Spleen (tissue), 11 donors: ENCODE measurements around the gene MGRN1. TPM values are rescaled to one million over a fixed set of nuclear protein-coding genes. Genes with fewer than 3 reads are reported as not detected.

Experiments
- DNase-seq: peaks from one replicate; pipeline ENCODE4 v3.0.0-alpha.2; 2020
- H3K27ac ChIP-seq, 8 donors: fragments of 200-600 bp; sonication (generic) in 7 of 8; 1 replicate in 4 of 8; 2 replicates in 4 of 8; pipeline versions ENCODE4 v1.5.0 to v1.8.0; 2016 to 2021; ENCODE audit warnings: inconsistent platforms in 4 of 8, mild to moderate bottlenecking in 4 of 8, moderate library complexity in 1 of 8
- H3K27me3 ChIP-seq, 7 donors: fragments of 200-600 bp; sonication (generic) in 6 of 7; replicated peaks in 1 of 7; 1 replicate in 4 of 7; 2 replicates in 3 of 7; pipeline versions ENCODE4 v1.5.0 to v1.8.0; 2016 to 2021; ENCODE audit warnings: inconsistent platforms in 3 of 7, mild to moderate bottlenecking in 1 of 7
- H3K36me3 ChIP-seq, 6 donors: fragments of 200-600 bp; sonication (generic) in 5 of 6; 1 replicate in 4 of 6; 2 replicates in 2 of 6; pipeline versions ENCODE4 v1.5.0 to v1.8.0; 2016 to 2021; ENCODE audit warnings: inconsistent platforms in 2 of 6
- H3K4me1 ChIP-seq, 6 donors: fragments of 200-600 bp; sonication (generic) in 5 of 6; 1 replicate in 3 of 6; 2 replicates in 3 of 6; pipeline versions ENCODE4 v1.5.0 to v1.8.0; 2016 to 2021; ENCODE audit warnings: inconsistent platforms in 3 of 6
- H3K4me3 ChIP-seq, 8 donors: fragments of 200-600 bp; sonication (generic) in 7 of 8; 1 replicate in 4 of 8; 2 replicates in 4 of 8; pipeline versions ENCODE4 v1.5.0 to v1.8.0; 2016 to 2021; ENCODE audit warnings: inconsistent platforms in 4 of 8, mild to moderate bottlenecking in 4 of 8, moderate library complexity in 2 of 8
- H3K9me3 ChIP-seq, 8 donors: fragments of 200-600 bp; sonication (generic) in 7 of 8; 1 replicate in 4 of 8; 2 replicates in 4 of 8; pipeline versions ENCODE4 v1.5.0 to v1.8.0; 2016 to 2021; ENCODE audit warnings: inconsistent platforms in 4 of 8
- CTCF ChIP-seq, 11 experiments: fragments of 200-600 bp in 7 of 11; fragments of 450-650 bp in 4 of 11; sonication (generic) in 4 of 11; IDR thresholded peaks in 8 of 11; conservative IDR thresholded peaks in 3 of 11; 1 replicate in 7 of 11; 2 replicates in 4 of 11; pipeline versions ENCODE4 v1.4.0 to v1.8.0; 2016 to 2021; ENCODE audit warnings: antibody characterized with exemption in 11 of 11, inconsistent platforms in 4 of 11, mild to moderate bottlenecking in 1 of 11
- POLR2A ChIP-seq, 3 donors: fragments of 450-650 bp; IDR thresholded peaks; one replicate each; pipeline ENCODE4 v1.5.1; 2017; ENCODE audit warnings: antibody characterized with exemption in 3 of 3, mild to moderate bottlenecking in 1 of 3
- POLR2AphosphoS5 ChIP-seq, 3 donors: sonication (generic); formaldehyde crosslinking; IDR thresholded peaks; one replicate each; pipeline ENCODE4 v1.5.1; 2017; ENCODE audit warnings: antibody characterized with exemption in 3 of 3
- WGBS, 5 donors: extraction: QIAGEN DNeasy Blood & Tissue Kit in 3 of 5; methylation state at CpG; one replicate each; pipeline versions ENCODE4 v1.1.5 to v1.1.7; 2013 to 2018; 5-methylcytosine and 5-hydroxymethylcytosine counted together
- intact Hi-C: fragments of 100-400 bp; cut with DNase I; formaldehyde crosslinking; loops from one replicate; pipeline ENCODE4 v1.15.0; 2023; ENCODE audit warnings: low total_unique reads
- polyA plus RNA-seq, 3 donors: library from polyadenylated mRNA; stranded (reverse); fragments of 200-250 nt; gene quantifications; one replicate each; pipeline ENCODE4 v1.2.1, GENCODE V29; 2013
- total RNA-seq, 7 donors: library from RNA; depleted of rRNA in 3 of 7; stranded (reverse); fragments of >200 nt in 3 of 7; fragmentation: NEBNext Ultra II Directional in 4 of 7; extraction: Animal tissue kit (Norgen Biotek cat#: 25700) in 4 of 7; gene quantifications; one replicate each; pipeline versions ENCODE4 v1.1.0 to v1.2.1, GENCODE V29; 2016 to 2021
- donor health status: healthy with polysubstance abuse.
- donor health status: DM: no; HTN: no; CAD: no; lungs with moderate emphysema.
- donor health status: DM: no; HTN: no; CAD: no.
- donor health status: Bipolar disorder and iron deficiency.
- donor health status: healthy.
- donor health status: DM: no; HTN: no; CAD: no.
- donor health status: DM: yes; HTN: yes; CAD: no.

The MGRN1 gene
- total and polyA plus RNA-seq, 10 donors = 7.6 to 132 (median 75.1) TPM

GRCh38 chr16:4713663-4714501 is 89.3 kb downstream of the MGRN1 start:
- H3K4me1 ChIP-seq = peaks cover 0 to 7% (median 0%) of the 10 kb centered on the region in 6 donors
- H3K4me3 ChIP-seq = no peak overlapping the region
- no peak for DNase-seq
- no peaks in the 10 kb centered on the region for H3K27me3 ChIP-seq
- intact Hi-C loops = no loop called here
- peaks cover 0 to 82% (median 21%) of the 10 kb centered on the region in 6 donors for H3K36me3 ChIP-seq
- TF ChIP-seq POLR2A (IDR thresholded peaks at IDR 0.05) (no peak), CTCF (IDR thresholded peaks at IDR 0.05 in 8 of 11, conservative IDR thresholded peaks at IDR 0.05 in 3 of 11) (no peak), POLR2AphosphoS5 (IDR thresholded peaks at IDR 0.05) (no peak)
- WGBS, 5 donors = 87 to 94% (median 90%) methylated on average over 18 of the region's 18 CpGs
- H3K27ac ChIP-seq = no peak overlapping the region
- no peaks in the 10 kb centered on the region for H3K9me3 ChIP-seq

DNA sequence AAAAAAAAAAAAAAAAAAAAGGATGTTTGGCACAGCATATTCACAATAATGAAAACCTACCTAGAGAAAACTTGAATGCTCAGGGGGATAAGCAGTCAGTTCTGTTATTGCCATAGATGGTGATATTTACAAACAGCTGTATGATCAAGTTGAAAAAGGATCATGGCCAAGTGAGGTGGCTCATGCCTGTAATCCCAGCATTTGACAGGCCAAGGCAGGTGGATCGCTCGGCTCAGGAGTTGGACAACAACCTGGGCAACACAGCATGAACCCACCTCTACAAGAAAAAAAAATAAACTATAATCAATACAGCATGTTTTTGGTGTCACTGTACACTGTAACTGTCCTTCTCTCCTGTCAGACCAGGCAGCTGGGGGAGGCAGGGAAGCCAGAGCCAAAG is 90.4 kb downstream of the MGRN1 start:
- Histone ChIP-seq H3K27ac (no peak overlapping the region), H3K27me3 (no peaks in the 10 kb centered on the region), H3K4me3 (no peak overlapping the region), H3K9me3 (no peaks in the 10 kb centered on the region), H3K4me1 (peaks cover 0 to 9% (median 0%) of the 10 kb centered on the region in 6 donors), H3K36me3 (peaks cover 0 to 79% (median 21%) of the 10 kb centered on the region in 6 donors)
- 95 to 98% (median 96%) methylated on average over 2 of the region's 2 CpGs for WGBS, 5 donors
- TF ChIP-seq POLR2AphosphoS5 (IDR thresholded peaks at IDR 0.05) (no peak), CTCF (IDR thresholded peaks at IDR 0.05 in 8 of 11, conservative IDR thresholded peaks at IDR 0.05 in 3 of 11) (no peak), POLR2A (IDR thresholded peaks at IDR 0.05) (no peak)
- intact Hi-C loops = no loop called here
- DNase-seq = no peak

DNA sequence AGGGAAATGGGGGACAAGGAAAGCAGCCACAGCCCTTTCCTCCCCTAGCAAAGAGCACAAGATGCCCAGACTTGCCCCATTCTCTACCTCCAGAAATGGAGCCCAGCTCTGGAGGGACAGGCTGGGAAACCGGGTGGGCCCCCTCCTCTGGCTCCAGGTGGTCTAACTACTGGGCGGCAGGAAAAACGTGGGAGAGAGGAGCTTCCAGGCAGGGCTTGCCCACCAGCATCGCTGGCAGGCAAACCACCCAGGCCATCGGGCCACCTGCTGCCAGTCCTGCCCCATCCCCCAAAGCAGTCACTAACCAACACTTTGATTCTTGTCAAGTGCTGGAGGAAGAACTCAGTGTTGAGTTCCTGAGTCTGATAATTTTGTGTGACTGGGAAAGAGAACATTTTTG is 93.8 kb downstream of the MGRN1 start:
- TF ChIP-seq CTCF (IDR thresholded peaks at IDR 0.05 in 8 of 11, conservative IDR thresholded peaks at IDR 0.05 in 3 of 11) = no peak
- TF ChIP-seq POLR2A (IDR thresholded peaks at IDR 0.05) = no peak
- no peak for TF ChIP-seq POLR2AphosphoS5 (IDR thresholded peaks at IDR 0.05)
- H3K27ac ChIP-seq = no peak overlapping the region
- peaks cover 0 to 62% (median 17%) of the 10 kb centered on the region in 6 donors for H3K36me3 ChIP-seq
- WGBS, 5 donors = 67 to 85% (median 74%) methylated on average over 5 of the region's 5 CpGs
- H3K27me3 ChIP-seq = no peaks in the 10 kb centered on the region
- DNase-seq = no peak
- intact Hi-C loops = no loop called here
- peaks cover 0 to 9% (median 0%) of the 10 kb centered on the region in 6 donors for H3K4me1 ChIP-seq
- no peak overlapping the region for H3K4me3 ChIP-seq
- H3K9me3 ChIP-seq = no peaks in the 10 kb centered on the region

- Histone ChIP-seq H3K4me3 (no peak overlapping the region), H3K27me3 (no peaks in the 10 kb centered on the region), H3K36me3 (peaks cover 0 to 71% (median 33%) of the 10 kb centered on the region in 6 donors), H3K9me3 (no peaks in the 10 kb centered on the region), H3K27ac (no peak overlapping the region), H3K4me1 (peaks cover 0 to 9% (median 0%) of the 10 kb centered on the region in 6 donors)
- intact Hi-C loops = no loop called here
- 92 to 97% (median 96%) methylated on average over 14 of the region's 14 CpGs for WGBS, 5 donors
- DNase-seq = no peak
- TF ChIP-seq POLR2AphosphoS5 (IDR thresholded peaks at IDR 0.05) = no peak
- no peak for TF ChIP-seq POLR2A (IDR thresholded peaks at IDR 0.05)
- no peak for TF ChIP-seq CTCF (IDR thresholded peaks at IDR 0.05 in 8 of 11, conservative IDR thresholded peaks at IDR 0.05 in 3 of 11)
Measured at GRCh38 chr16:4723071-4723767, 98.6 kb downstream of the MGRN1 start.
